GM21576 (cell line): ENCODE data around the gene DHX58.

Experiments
- ATAC-seq: cut with Tn5 transposase; IDR thresholded peaks from one replicate; pipeline ENCODE4 v1.9.1; 2021; ENCODE audit warnings: mild to moderate bottlenecking, moderate library complexity; ENCODE audit not compliant: unreplicated experiment

Gene DHX58

GRCh38 chr17:42056635-42057034 lies 55.9 kb downstream of the DHX58 start:
- ATAC-seq, result no peak

- no peak for ATAC-seq
Observed at GRCh38 chr17:42055496-42055895, 57.0 kb downstream of the DHX58 start.

GRCh38 chr17:42055027-42055426 lies 57.5 kb downstream of the DHX58 start:
- ATAC-seq, result no peak

GRCh38 chr17:42053731-42054500 lies 58.6 kb downstream of the DHX58 start:
- ATAC-seq, result no peak

- ATAC-seq, result no peak
Observed at GRCh38 chr17:42052346-42052877, 60.1 kb downstream of the DHX58 start.

GRCh38 chr17:42051645-42052044 lies 60.9 kb downstream of the DHX58 start:
- no peak for ATAC-seq
